ENCODE data around the gene EIF4G3.
A peak's percentile ranks its signal among the peaks of the same experiment; 100 is the strongest.
"Not testable (repeated sequence)": the region's sequence is repeated elsewhere in the genome, so short reads cannot be mapped to it uniquely, and the experiment has no call there.

The EIF4G3 gene

GRCh38 chr1:21099034-21099868 is 77.4 kb downstream of the EIF4G3 start:
- Histone ChIP-seq H3K36me3 (peaks cover 3% of the 10 kb centered on the region), H3K27me3 (no peaks in the 10 kb centered on the region), H3K27ac (peak overlapping the region; percentile 67), H3K4me3 (ENCODE audit: low read depth in 1 of 2, low read length in 1 of 2) (no peak overlapping the region), H3K9me3 (no peaks in the 10 kb centered on the region), H3K4me1 (ENCODE audit: control insufficient read depth in 1 of 2, insufficient read depth in 1 of 2, low read depth in 1 of 2, low read length in 1 of 2) (peaks cover 29 to 33% of the 10 kb centered on the region in 2 experiments)
- TF ChIP-seq CTCF (IDR thresholded peaks at IDR 0.05), result no peak

DNA sequence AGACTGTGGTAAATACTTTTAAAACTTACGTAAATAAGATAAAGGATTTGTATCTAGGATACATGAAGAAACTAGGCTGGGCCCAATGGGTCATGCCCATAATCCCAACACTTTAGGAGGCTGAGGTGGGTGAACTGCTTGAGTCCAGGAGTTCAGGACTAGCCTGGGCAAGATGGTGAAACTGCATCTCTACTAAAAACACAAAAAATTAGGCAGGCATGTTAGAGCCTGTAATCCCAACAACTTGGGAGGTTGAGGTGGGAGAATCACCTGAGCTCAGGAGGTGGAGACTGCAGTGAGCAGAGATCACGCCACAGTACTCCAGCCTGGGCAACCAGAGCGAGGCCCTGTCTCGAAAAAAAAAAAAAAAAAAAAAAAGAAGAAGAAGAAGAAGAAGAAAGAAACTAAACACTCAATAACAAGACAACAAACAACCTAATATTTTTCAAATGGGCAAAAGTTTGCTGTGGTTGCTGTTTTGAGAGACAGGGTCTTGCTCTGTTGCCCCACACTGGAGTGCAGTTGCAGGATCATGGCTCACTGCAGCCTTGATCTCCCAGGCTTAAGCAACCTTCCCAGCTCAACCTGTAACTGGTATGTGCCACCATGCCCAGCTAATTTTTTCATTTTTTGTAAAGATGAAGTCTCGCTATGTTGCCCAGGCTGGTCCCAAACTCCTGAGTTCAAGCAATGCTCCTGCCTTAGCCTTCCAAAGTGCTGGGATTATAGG is 78.3 kb downstream of the EIF4G3 start:
- Histone ChIP-seq H3K4me1 (ENCODE audit: control insufficient read depth in 1 of 2, insufficient read depth in 1 of 2, low read depth in 1 of 2, low read length in 1 of 2) (peaks cover 29 to 33% of the 10 kb centered on the region in 2 experiments), H3K9me3 (no peaks in the 10 kb centered on the region), H3K4me3 (ENCODE audit: low read depth in 1 of 2, low read length in 1 of 2) (no peak overlapping the region), H3K27ac (peak overlapping the region; percentile 67), H3K36me3 (peaks cover 3% of the 10 kb centered on the region), H3K27me3 (no peaks in the 10 kb centered on the region)
- no peak for TF ChIP-seq CTCF (IDR thresholded peaks at IDR 0.05)

DNA sequence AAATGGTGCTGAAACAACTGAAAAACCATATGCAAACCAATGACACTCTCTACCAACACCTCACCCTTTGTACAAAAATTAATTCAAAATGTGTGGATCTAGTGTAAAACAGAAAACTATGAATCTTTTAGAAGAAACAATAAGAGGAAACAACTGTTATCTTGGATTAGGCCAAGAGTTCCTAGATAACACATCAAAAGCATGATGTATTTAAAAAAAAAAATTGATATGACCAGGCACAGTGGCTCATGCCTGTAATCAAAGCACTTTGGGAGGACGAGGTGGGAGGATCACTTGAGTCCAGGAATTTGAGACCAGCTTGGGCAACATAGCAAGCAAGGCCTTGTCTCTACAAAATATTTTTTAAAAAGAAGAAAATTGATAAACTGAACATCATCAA is 79.0 kb downstream of the EIF4G3 start:
- no peak for TF ChIP-seq CTCF (IDR thresholded peaks at IDR 0.05)
- Histone ChIP-seq H3K9me3 (no peaks in the 10 kb centered on the region), H3K36me3 (no peaks in the 10 kb centered on the region), H3K4me3 (ENCODE audit: low read depth in 1 of 2, low read length in 1 of 2) (no peak overlapping the region), H3K27me3 (no peaks in the 10 kb centered on the region), H3K27ac (peak overlapping the region; percentile 24), H3K4me1 (ENCODE audit: control insufficient read depth in 1 of 2, insufficient read depth in 1 of 2, low read depth in 1 of 2, low read length in 1 of 2) (peaks cover 29 to 33% of the 10 kb centered on the region in 2 experiments)

- H3K36me3 ChIP-seq, result no peaks in the 10 kb centered on the region
- no peaks in the 10 kb centered on the region for H3K27me3 ChIP-seq
- H3K4me1 ChIP-seq (ENCODE audit: control insufficient read depth in 1 of 2, insufficient read depth in 1 of 2, low read depth in 1 of 2, low read length in 1 of 2), result peaks cover 37 to 38% of the 10 kb centered on the region in 2 experiments
- H3K4me3 ChIP-seq (ENCODE audit: low read depth in 1 of 2, low read length in 1 of 2), result no peak overlapping the region
- no peak overlapping the region for H3K27ac ChIP-seq
- H3K9me3 ChIP-seq, result no peaks in the 10 kb centered on the region
- TF ChIP-seq CTCF (IDR thresholded peaks at IDR 0.05), result no peak
These were observed 80.7 kb downstream of the EIF4G3 start for GRCh38 chr1:21095976-21096375.

DNA sequence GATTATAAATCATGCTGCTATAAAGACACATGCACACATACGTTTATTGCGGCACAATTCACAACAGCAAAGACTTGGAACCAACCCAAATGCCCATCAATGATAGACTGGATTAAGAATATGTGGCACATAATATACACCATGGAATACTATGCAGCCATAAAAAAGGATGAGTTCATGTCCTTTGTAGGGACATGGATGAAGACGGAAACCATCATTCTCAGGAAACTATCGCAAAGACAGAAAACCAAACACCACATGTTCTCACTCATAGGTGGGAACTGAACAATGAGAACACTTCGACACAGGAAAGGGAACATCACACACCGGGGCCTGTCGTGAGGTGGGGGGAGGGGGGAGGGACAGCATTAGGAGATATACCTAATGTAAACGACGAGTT is 82.4 kb downstream of the EIF4G3 start:
- H3K9me3 ChIP-seq, H3K27ac ChIP-seq, H3K36me3 ChIP-seq: not testable (repeated sequence)

GRCh38 chr1:21093271-21093958 is 83.3 kb downstream of the EIF4G3 start:
- H3K27me3 ChIP-seq, result not testable (repeated sequence)

More for the DNA sequence above, 82.4 kb downstream of the EIF4G3 start:
- peaks cover 37 to 38% of the 10 kb centered on the region in 2 experiments for H3K4me1 ChIP-seq (ENCODE audit: control insufficient read depth in 1 of 2, insufficient read depth in 1 of 2, low read depth in 1 of 2, low read length in 1 of 2)
- not testable (repeated sequence) for H3K27me3 ChIP-seq; H3K4me3 ChIP-seq (ENCODE audit: low read depth in 1 of 2, low read length in 1 of 2)

GRCh38 chr1:21092545-21092944 is 84.2 kb downstream of the EIF4G3 start:
- not testable (repeated sequence) for H3K4me3 ChIP-seq (ENCODE audit: low read depth in 1 of 2, low read length in 1 of 2); H3K36me3 ChIP-seq; H3K27ac ChIP-seq; H3K27me3 ChIP-seq; H3K9me3 ChIP-seq
- H3K4me1 ChIP-seq (ENCODE audit: control insufficient read depth in 1 of 2, insufficient read depth in 1 of 2, low read depth in 1 of 2, low read length in 1 of 2), result peaks cover 29 to 34% of the 10 kb centered on the region in 2 experiments

More at GRCh38 chr1:21093271-21093958, 83.3 kb downstream of the EIF4G3 start:
- not testable (repeated sequence) for H3K27ac ChIP-seq; H3K9me3 ChIP-seq; H3K4me3 ChIP-seq (ENCODE audit: low read depth in 1 of 2, low read length in 1 of 2); H3K36me3 ChIP-seq
- peaks cover 33 to 34% of the 10 kb centered on the region in 2 experiments for H3K4me1 ChIP-seq (ENCODE audit: control insufficient read depth in 1 of 2, insufficient read depth in 1 of 2, low read depth in 1 of 2, low read length in 1 of 2)

DNA sequence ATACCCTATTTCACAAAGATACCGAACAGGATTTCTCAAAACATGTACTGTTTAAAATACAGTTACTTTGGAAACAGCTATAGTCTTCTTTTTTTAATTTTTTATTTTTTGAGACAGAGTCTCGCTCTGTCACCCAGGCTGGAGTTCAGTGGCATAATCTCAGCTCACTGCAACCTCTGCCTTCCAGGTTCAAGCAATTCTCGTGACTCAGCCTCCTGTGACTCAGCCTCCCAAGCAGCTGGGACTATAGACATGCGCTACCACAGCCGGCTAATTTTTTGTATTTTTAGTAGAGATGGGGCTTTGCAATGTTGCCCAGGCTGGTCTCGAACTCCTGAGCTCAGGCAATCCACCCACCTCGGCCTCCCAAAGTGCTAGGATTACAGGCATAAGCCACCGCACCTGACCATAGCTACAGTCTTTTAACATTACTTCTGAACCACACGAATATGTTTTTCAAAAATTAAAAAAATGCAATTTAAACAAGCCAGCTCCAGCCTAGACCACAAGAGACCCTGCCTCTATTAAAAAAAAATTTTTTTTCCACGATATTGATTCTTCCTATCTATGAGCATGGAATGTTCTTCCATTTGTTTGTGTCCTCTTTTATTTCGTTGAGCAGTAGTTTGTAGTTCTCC is 85.5 kb downstream of the EIF4G3 start:
- peak overlapping the region; percentile 1 to 8 for H3K4me3 ChIP-seq (ENCODE audit: low read depth in 1 of 2, low read length in 1 of 2)

More for the DNA sequence above, 85.5 kb downstream of the EIF4G3 start:
- Histone ChIP-seq H3K27ac (peak overlapping the region; percentile 75), H3K4me1 (ENCODE audit: control insufficient read depth in 1 of 2, insufficient read depth in 1 of 2, low read depth in 1 of 2, low read length in 1 of 2) (peaks cover 29 to 34% of the 10 kb centered on the region in 2 experiments), H3K36me3 (peaks cover 12% of the 10 kb centered on the region)
- not testable (repeated sequence) for H3K27me3 ChIP-seq, H3K9me3 ChIP-seq
